SK-N-SH (cell line): ENCODE results near the gene MGAT5. TPM values are rescaled to one million over a fixed set of nuclear protein-coding genes. Genes with fewer than 3 reads are reported as not detected.

Experiments used
- CTCF ChIA-PET: fragments of 300-600, 350-600 bp; formaldehyde crosslinking; extraction: SDS; loops from one replicate; lab custom pipeline; 2021; lab: Yijun Ruan, JAX
- POLR2A ChIA-PET: fragments of 350-600 bp; sonication (Branson Sonifier 250); formaldehyde crosslinking; extraction: SDS; loops from one replicate; lab custom pipeline; 2020; ENCODE audit warnings: antibody characterized with exemption, inconsistent platforms; lab: Yijun Ruan, JAX
- DNase-seq: peaks from one replicate; pipeline ENCODE4 v3.0.0; 2012
- H2AFZ ChIP-seq: fragments of 200-600 bp; sonication (generic); 2 replicates; pipeline ENCODE4 v1.8.1; 2016; ENCODE audit warnings: antibody characterized with exemption, mild to moderate bottlenecking, low read depth
- H3F3A ChIP-seq: fragments of 200-600 bp; sonication (generic); replicated peaks from 2 replicates; pipeline ENCODE3; 2016; ENCODE audit warnings: antibody characterized with exemption, mild to moderate bottlenecking; ENCODE audit not compliant: insufficient read depth
- H3K27ac ChIP-seq, 2 experiments: fragments of 200-500 bp in 1 of 2; fragments of 200-600 bp in 1 of 2; sonication (Bioruptor generic) in 1 of 2; sonication (generic), shearing (Covaris generic) in 1 of 2; 2 replicates each; pipeline versions ENCODE4 v1.5.1 to v1.6.1; 2014 to 2016; ENCODE audit warnings: low read depth in 2 of 2, inconsistent platforms in 1 of 2, low read length in 1 of 2, mild to moderate bottlenecking in 1 of 2, mixed read lengths in 1 of 2
- H3K27me3 ChIP-seq: fragments of 200-600 bp; sonication (generic), shearing (Covaris generic); 2 replicates; pipeline ENCODE4 v1.6.1; 2016; ENCODE audit warnings: mixed run types; ENCODE audit not compliant: insufficient read depth
- H3K36me3 ChIP-seq, 2 experiments: fragments of 200-500 bp in 1 of 2; fragments of 200-600 bp in 1 of 2; sonication (Bioruptor generic) in 1 of 2; sonication (generic) in 1 of 2; replicated peaks in 1 of 2; 2 replicates each; pipeline versions ENCODE3 to v1.5.1; 2014 to 2016; ENCODE audit warnings: low read length in 1 of 2, mild to moderate bottlenecking in 1 of 2; ENCODE audit not compliant: insufficient read depth in 2 of 2, control insufficient read depth in 1 of 2
- H3K4me1 ChIP-seq, 2 experiments: fragments of 200-500 bp in 1 of 2; fragments of 200-600 bp in 1 of 2; sonication (Bioruptor generic) in 1 of 2; sonication (generic), shearing (Covaris generic) in 1 of 2; 2 replicates each; pipeline versions ENCODE4 v1.5.1 to v1.6.1; 2014 to 2016; ENCODE audit warnings: low read depth in 1 of 2, low read length in 1 of 2, mixed run types in 1 of 2; ENCODE audit not compliant: insufficient read depth in 2 of 2, control insufficient read depth in 1 of 2
- H3K4me2 ChIP-seq: fragments of 200-600 bp; sonication (generic), shearing (Covaris generic); 2 replicates; pipeline ENCODE4 v1.6.1; 2017; ENCODE audit warnings: mixed run types
- H3K4me3 ChIP-seq, 2 experiments: fragments of 200-500 bp in 1 of 2; fragments of 200-600 bp in 1 of 2; sonication (Bioruptor generic) in 1 of 2; sonication (generic), shearing (Covaris generic) in 1 of 2; 2 replicates each; pipeline versions ENCODE4 v1.5.1 to v1.8.1; 2014 to 2016; ENCODE audit warnings: low read depth in 2 of 2, inconsistent platforms in 1 of 2, low read length in 1 of 2, mild to moderate bottlenecking in 1 of 2, mixed read lengths in 1 of 2, moderate library complexity in 1 of 2
- H3K79me2 ChIP-seq: fragments of 200-600 bp; sonication (generic); 2 replicates; pipeline ENCODE4 v1.8.1; 2017; ENCODE audit warnings: mild to moderate bottlenecking; ENCODE audit not compliant: insufficient read depth
- H3K9ac ChIP-seq: fragments of 200-600 bp; sonication (generic); 2 replicates; pipeline ENCODE4 v1.6.1; 2017; ENCODE audit warnings: mixed run types
- H3K9me2 ChIP-seq: fragments of 200-600 bp; sonication (generic); 2 replicates; pipeline ENCODE4 v1.6.1; 2017; ENCODE audit warnings: mixed run types
- H3K9me3 ChIP-seq: fragments of 200-600 bp; sonication (generic); 2 replicates; pipeline ENCODE4 v1.6.1; 2017; ENCODE audit warnings: mixed run types, mild to moderate bottlenecking, moderate library complexity
- H4K20me1 ChIP-seq: fragments of 200-600 bp; sonication (generic); 2 replicates; pipeline ENCODE4 v1.6.1; 2017; ENCODE audit warnings: mild to moderate bottlenecking, mixed run types; ENCODE audit not compliant: insufficient read depth
- CHD2 ChIP-seq: fragments of 150-350 bp; IDR thresholded peaks from 2 replicates; pipeline ENCODE4 v1.6.1; 2018; ENCODE audit warnings: low read length; ENCODE audit not compliant: partially characterized antibody
- ELF1 ChIP-seq: IDR thresholded peaks from 2 replicates; pipeline ENCODE4 v1.4.0; 2012
- FOSL2 ChIP-seq: IDR thresholded peaks from 2 replicates; pipeline ENCODE4 v1.4.0; 2012; ENCODE audit warnings: low read depth, mild to moderate bottlenecking, moderate library complexity, borderline replicate concordance
- GATA2 ChIP-seq: sonication (generic); formaldehyde crosslinking; IDR thresholded peaks from 2 replicates; pipeline ENCODE4 v1.5.0; 2020; ENCODE audit warnings: mild to moderate bottlenecking, missing genetic modification reagents
- MAX ChIP-seq: IDR thresholded peaks from 2 replicates; pipeline ENCODE4 v1.4.0; 2012; ENCODE audit warnings: low read depth
- MXI1 ChIP-seq: IDR thresholded peaks from 2 replicates; pipeline ENCODE4 v1.6.1; 2012; ENCODE audit warnings: mild to moderate bottlenecking, low read depth, low read length, improper control_type of control experiment
- NRF1 ChIP-seq: IDR thresholded peaks from 2 replicates; pipeline ENCODE4 v1.6.1; 2012; ENCODE audit warnings: low read depth, mild to moderate bottlenecking, low read length
- PBX3 ChIP-seq: IDR thresholded peaks from 2 replicates; pipeline ENCODE4; 2012
- POLR2AphosphoS5 ChIP-seq: IDR thresholded peaks from 2 replicates; pipeline ENCODE4 v1.6.1; 2012; ENCODE audit warnings: low read depth, low read length
- RCOR1 ChIP-seq: fragments of 150-350 bp; IDR thresholded peaks from 2 replicates; pipeline ENCODE4 v1.6.1; 2017; ENCODE audit warnings: antibody characterized with exemption, low read length
- REST ChIP-seq: IDR thresholded peaks from 2 replicates; pipeline ENCODE4 v1.6.1; 2012; ENCODE audit warnings: mild to moderate bottlenecking, low read depth, low read length, moderate library complexity
- RFX5 ChIP-seq: IDR thresholded peaks from 2 replicates; pipeline ENCODE4 v1.6.1; 2012; ENCODE audit warnings: mild to moderate bottlenecking, improper control_type of control experiment, low read length
- SIN3A ChIP-seq: IDR thresholded peaks from 2 replicates; pipeline ENCODE4 v1.6.1; 2012; ENCODE audit warnings: low read depth, mild to moderate bottlenecking, low read length, moderate library complexity, borderline replicate concordance
- SMC3 ChIP-seq: IDR thresholded peaks from 2 replicates; pipeline ENCODE4 v1.6.1; 2012; ENCODE audit warnings: low read depth, low read length, improper control_type of control experiment
- TCF12 ChIP-seq: IDR thresholded peaks from 2 replicates; pipeline ENCODE4 v1.4.0; 2012
- TEAD4 ChIP-seq: IDR thresholded peaks from 2 replicates; pipeline ENCODE4 v1.4.0; 2012; ENCODE audit warnings: mild to moderate bottlenecking, borderline replicate concordance; ENCODE audit not compliant: insufficient read depth
- USF2 ChIP-seq: fragments of 150-350 bp; IDR thresholded peaks from 2 replicates; pipeline ENCODE4 v1.6.1; 2017; ENCODE audit warnings: antibody characterized with exemption, low read length, low read depth, borderline replicate concordance
- WGBS: methylation state at CpG from one replicate; pipeline ENCODE4 v1.1.6; 2017; ENCODE audit warnings: low lambda C conversion rate; 5-methylcytosine and 5-hydroxymethylcytosine counted together
- polyA plus RNA-seq, 3 experiments: library from polyadenylated mRNA; depleted of rRNA; stranded (reverse); fragments of >200 nt; gene quantifications; 2 replicates each; pipeline ENCODE4 v1.2.3, GENCODE V29; 2012

Gene MGAT5
- polyA plus RNA-seq, 1 of the 3 experiments (the other 2 are of a cell fraction) = 18.2 TPM

GRCh38 chr2:134308474-134309385 lies 54.9 kb downstream of the MGAT5 start:
- no peak overlapping the region for H3K4me3 ChIP-seq
- H3F3A ChIP-seq = no peaks in the 10 kb centered on the region
- no peaks in the 10 kb centered on the region for H3K27me3 ChIP-seq
- ChIA-PET CTCF (interaction anchor here (0.7 to 1.9 kb wide), 3 partner anchors 9 to 103 kb away, joined by 3 to 9 read pairs (median 4); no protein-coding TSS in a partner anchor), POLR2A (no interaction called here)
- no peaks in the 10 kb centered on the region for H4K20me1 ChIP-seq
- H3K9ac ChIP-seq = no peak overlapping the region
- H3K4me2 ChIP-seq = no peak overlapping the region
- H3K4me1 ChIP-seq = peaks cover 0 to 21% of the 10 kb centered on the region in 2 experiments; a peak in 2 of 4 replicates
- 90% methylated on average over 3 of the region's 3 CpGs for WGBS
- TF ChIP-seq NRF1 (no peak), SMC3 (no peak), MAX (no peak), ELF1 (no peak), FOSL2 (no peak), PBX3 (no peak), TEAD4 (no peak), SIN3A (no peak), CHD2 (no peak)
- no peak overlapping the region for H3K27ac ChIP-seq
- H3K79me2 ChIP-seq = no peaks in the 10 kb centered on the region
- DNase-seq = no peak
- no peaks in the 10 kb centered on the region for H3K9me3 ChIP-seq
- no peaks in the 10 kb centered on the region for H3K9me2 ChIP-seq
- H3K36me3 ChIP-seq = no peaks in the 10 kb centered on the region
- no peak overlapping the region for H2AFZ ChIP-seq

GRCh38 chr2:134310107-134311079 lies 56.5 kb downstream of the MGAT5 start:
- no peaks in the 10 kb centered on the region for H3K27me3 ChIP-seq
- no peak overlapping the region for H2AFZ ChIP-seq
- H3K36me3 ChIP-seq = no peaks in the 10 kb centered on the region
- ChIA-PET POLR2A (no interaction called here), CTCF (interaction anchor here (0.9 to 1.9 kb wide), 3 partner anchors 9 to 101 kb away, joined by 3 to 9 read pairs (median 8); no protein-coding TSS in a partner anchor)
- no peak overlapping the region for H3K4me3 ChIP-seq
- H4K20me1 ChIP-seq = no peaks in the 10 kb centered on the region
- H3K9me3 ChIP-seq = no peaks in the 10 kb centered on the region
- WGBS = 67% methylated on average over 1 of the region's 3 CpGs
- no peaks in the 10 kb centered on the region for H3K79me2 ChIP-seq
- no peak overlapping the region for H3K4me2 ChIP-seq
- H3K4me1 ChIP-seq = peaks cover 0 to 37% of the 10 kb centered on the region in 2 experiments; a peak in 2 of 4 replicates
- no peak overlapping the region for H3K9ac ChIP-seq
- peak overlapping the region in 1 of 2 experiments; percentile 39; a peak in 2 of 4 replicates for H3K27ac ChIP-seq
- no peaks in the 10 kb centered on the region for H3F3A ChIP-seq
- H3K9me2 ChIP-seq = no peaks in the 10 kb centered on the region
- DNase-seq = no peak
- TF ChIP-seq PBX3 = peak; percentile 81
- TF ChIP-seq POLR2AphosphoS5 = no peak
- no peak for TF ChIP-seq SMC3
- TF ChIP-seq MXI1 = no peak
- 0 out of 2 replicates have a peak, but pooled peaks have one; percentile 22 for TF ChIP-seq TCF12
- TF ChIP-seq RFX5 = no peak
- no peak for TF ChIP-seq RCOR1
- no peak for TF ChIP-seq REST
- no peak for TF ChIP-seq FOSL2
- no peak for TF ChIP-seq GATA2 (CRISPR knock-in tag)
- no peak for TF ChIP-seq USF2
